ENCODE measurements around the gene FBXO5. TPM values are rescaled to one million over a fixed set of nuclear protein-coding genes. Genes with fewer than 3 reads are reported as not detected.
A peak's percentile ranks its signal among the peaks of the same experiment; 100 is the strongest.

The FBXO5 gene
- total RNA-seq, 1 experiment from 2014 or later = 47.4 TPM

DNA sequence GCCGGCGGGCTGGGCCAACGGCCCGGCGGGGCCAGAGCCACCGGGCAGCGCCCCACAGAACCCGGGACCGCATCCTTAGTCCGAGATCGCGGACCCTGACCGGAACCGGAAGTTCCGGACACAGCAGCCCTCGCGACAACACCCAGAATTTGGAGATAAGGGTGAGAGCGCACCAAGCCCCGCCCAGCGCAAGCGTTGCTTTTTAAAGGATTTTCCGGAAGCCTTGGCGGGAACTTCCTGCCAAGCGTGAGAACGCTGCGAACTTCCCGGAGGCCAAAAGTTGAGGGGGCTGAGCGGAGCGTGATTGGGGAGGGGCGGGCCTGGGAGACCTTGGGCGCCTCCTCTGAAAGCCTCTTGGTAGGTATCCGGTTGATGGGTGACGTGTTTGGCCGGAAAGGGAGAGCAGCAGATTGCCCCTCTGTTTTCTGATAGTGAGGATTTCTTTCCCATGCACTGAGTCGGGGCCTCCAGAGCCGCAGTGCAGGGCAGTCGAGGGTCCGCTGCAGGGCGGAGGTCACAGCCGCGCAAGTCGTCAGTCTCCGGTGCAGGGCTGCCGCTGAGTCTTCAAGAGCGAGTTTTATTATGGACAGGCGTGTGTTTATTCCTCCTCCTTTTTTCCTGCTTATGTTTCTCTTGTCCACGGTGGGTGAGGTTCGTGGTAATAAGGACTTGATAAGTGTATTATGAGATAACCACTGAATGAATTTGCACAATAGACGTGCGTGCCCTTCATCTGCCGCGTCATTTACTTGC lies 19.9 kb upstream of the FBXO5 start, which contains the start of gene MTRF1L (continued):
- TF ChIP-seq, protein P1, sequence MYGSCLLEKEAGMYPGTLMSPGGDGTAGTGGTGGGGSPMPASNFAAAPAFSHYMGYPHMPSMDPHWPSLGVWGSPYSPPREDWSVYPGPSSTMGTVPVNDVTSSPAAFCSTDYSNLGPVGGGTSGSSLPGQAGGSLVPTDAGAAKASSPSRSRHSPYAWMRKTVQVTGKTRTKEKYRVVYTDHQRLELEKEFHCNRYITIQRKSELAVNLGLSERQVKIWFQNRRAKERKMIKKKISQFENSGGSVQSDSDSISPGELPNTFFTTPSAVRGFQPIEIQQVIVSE (CRISPR knock-in tag; IDR thresholded peaks at IDR 0.05; ENCODE audit: borderline replicate concordance) = no peak
- TF ChIP-seq, protein P2, sequence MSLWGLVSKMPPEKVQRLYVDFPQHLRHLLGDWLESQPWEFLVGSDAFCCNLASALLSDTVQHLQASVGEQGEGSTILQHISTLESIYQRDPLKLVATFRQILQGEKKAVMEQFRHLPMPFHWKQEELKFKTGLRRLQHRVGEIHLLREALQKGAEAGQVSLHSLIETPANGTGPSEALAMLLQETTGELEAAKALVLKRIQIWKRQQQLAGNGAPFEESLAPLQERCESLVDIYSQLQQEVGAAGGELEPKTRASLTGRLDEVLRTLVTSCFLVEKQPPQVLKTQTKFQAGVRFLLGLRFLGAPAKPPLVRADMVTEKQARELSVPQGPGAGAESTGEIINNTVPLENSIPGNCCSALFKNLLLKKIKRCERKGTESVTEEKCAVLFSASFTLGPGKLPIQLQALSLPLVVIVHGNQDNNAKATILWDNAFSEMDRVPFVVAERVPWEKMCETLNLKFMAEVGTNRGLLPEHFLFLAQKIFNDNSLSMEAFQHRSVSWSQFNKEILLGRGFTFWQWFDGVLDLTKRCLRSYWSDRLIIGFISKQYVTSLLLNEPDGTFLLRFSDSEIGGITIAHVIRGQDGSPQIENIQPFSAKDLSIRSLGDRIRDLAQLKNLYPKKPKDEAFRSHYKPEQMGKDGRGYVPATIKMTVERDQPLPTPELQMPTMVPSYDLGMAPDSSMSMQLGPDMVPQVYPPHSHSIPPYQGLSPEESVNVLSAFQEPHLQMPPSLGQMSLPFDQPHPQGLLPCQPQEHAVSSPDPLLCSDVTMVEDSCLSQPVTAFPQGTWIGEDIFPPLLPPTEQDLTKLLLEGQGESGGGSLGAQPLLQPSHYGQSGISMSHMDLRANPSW (CRISPR knock-in tag; conservative IDR thresholded peaks at IDR 0.05; ENCODE audit: low read depth) = no peak
- TF ChIP-seq, protein P3, sequence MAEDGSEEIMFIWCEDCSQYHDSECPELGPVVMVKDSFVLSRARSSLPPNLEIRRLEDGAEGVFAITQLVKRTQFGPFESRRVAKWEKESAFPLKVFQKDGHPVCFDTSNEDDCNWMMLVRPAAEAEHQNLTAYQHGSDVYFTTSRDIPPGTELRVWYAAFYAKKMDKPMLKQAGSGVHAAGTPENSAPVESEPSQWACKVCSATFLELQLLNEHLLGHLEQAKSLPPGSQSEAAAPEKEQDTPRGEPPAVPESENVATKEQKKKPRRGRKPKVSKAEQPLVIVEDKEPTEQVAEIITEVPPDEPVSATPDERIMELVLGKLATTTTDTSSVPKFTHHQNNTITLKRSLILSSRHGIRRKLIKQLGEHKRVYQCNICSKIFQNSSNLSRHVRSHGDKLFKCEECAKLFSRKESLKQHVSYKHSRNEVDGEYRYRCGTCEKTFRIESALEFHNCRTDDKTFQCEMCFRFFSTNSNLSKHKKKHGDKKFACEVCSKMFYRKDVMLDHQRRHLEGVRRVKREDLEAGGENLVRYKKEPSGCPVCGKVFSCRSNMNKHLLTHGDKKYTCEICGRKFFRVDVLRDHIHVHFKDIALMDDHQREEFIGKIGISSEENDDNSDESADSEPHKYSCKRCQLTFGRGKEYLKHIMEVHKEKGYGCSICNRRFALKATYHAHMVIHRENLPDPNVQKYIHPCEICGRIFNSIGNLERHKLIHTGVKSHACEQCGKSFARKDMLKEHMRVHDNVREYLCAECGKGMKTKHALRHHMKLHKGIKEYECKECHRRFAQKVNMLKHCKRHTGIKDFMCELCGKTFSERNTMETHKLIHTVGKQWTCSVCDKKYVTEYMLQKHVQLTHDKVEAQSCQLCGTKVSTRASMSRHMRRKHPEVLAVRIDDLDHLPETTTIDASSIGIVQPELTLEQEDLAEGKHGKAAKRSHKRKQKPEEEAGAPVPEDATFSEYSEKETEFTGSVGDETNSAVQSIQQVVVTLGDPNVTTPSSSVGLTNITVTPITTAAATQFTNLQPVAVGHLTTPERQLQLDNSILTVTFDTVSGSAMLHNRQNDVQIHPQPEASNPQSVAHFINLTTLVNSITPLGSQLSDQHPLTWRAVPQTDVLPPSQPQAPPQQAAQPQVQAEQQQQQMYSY (CRISPR knock-in tag; IDR thresholded peaks at IDR 0.05) = no peak
- TF ChIP-seq, protein P4, sequence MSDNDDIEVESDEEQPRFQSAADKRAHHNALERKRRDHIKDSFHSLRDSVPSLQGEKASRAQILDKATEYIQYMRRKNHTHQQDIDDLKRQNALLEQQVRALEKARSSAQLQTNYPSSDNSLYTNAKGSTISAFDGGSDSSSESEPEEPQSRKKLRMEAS (CRISPR knock-in tag; IDR thresholded peaks at IDR 0.05) = peak; percentile 20; the same call in 1 of the 2 replicates
- TF ChIP-seq SOX15 (CRISPR knock-in tag; IDR thresholded peaks at IDR 0.05) (no peak), OVOL2 (CRISPR knock-in tag; IDR thresholded peaks at IDR 0.05; ENCODE audit: borderline replicate concordance) (no peak), GABPB1 (CRISPR knock-in tag; IDR thresholded peaks at IDR 0.05) (peak; percentile 45; the same call in 1 of the 2 replicates)
- TF ChIP-seq, protein P5, sequence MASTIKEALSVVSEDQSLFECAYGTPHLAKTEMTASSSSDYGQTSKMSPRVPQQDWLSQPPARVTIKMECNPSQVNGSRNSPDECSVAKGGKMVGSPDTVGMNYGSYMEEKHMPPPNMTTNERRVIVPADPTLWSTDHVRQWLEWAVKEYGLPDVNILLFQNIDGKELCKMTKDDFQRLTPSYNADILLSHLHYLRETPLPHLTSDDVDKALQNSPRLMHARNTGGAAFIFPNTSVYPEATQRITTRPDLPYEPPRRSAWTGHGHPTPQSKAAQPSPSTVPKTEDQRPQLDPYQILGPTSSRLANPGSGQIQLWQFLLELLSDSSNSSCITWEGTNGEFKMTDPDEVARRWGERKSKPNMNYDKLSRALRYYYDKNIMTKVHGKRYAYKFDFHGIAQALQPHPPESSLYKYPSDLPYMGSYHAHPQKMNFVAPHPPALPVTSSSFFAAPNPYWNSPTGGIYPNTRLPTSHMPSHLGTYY (CRISPR knock-in tag; IDR thresholded peaks at IDR 0.05) = no peak
- TF ChIP-seq, protein P6, sequence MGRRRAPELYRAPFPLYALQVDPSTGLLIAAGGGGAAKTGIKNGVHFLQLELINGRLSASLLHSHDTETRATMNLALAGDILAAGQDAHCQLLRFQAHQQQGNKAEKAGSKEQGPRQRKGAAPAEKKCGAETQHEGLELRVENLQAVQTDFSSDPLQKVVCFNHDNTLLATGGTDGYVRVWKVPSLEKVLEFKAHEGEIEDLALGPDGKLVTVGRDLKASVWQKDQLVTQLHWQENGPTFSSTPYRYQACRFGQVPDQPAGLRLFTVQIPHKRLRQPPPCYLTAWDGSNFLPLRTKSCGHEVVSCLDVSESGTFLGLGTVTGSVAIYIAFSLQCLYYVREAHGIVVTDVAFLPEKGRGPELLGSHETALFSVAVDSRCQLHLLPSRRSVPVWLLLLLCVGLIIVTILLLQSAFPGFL (CRISPR knock-in tag; IDR thresholded peaks at IDR 0.05; ENCODE audit: borderline replicate concordance) = no peak
- TF ChIP-seq, protein P7, sequence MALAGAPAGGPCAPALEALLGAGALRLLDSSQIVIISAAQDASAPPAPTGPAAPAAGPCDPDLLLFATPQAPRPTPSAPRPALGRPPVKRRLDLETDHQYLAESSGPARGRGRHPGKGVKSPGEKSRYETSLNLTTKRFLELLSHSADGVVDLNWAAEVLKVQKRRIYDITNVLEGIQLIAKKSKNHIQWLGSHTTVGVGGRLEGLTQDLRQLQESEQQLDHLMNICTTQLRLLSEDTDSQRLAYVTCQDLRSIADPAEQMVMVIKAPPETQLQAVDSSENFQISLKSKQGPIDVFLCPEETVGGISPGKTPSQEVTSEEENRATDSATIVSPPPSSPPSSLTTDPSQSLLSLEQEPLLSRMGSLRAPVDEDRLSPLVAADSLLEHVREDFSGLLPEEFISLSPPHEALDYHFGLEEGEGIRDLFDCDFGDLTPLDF (CRISPR knock-in tag; IDR thresholded peaks at IDR 0.05) = no peak

DNA sequence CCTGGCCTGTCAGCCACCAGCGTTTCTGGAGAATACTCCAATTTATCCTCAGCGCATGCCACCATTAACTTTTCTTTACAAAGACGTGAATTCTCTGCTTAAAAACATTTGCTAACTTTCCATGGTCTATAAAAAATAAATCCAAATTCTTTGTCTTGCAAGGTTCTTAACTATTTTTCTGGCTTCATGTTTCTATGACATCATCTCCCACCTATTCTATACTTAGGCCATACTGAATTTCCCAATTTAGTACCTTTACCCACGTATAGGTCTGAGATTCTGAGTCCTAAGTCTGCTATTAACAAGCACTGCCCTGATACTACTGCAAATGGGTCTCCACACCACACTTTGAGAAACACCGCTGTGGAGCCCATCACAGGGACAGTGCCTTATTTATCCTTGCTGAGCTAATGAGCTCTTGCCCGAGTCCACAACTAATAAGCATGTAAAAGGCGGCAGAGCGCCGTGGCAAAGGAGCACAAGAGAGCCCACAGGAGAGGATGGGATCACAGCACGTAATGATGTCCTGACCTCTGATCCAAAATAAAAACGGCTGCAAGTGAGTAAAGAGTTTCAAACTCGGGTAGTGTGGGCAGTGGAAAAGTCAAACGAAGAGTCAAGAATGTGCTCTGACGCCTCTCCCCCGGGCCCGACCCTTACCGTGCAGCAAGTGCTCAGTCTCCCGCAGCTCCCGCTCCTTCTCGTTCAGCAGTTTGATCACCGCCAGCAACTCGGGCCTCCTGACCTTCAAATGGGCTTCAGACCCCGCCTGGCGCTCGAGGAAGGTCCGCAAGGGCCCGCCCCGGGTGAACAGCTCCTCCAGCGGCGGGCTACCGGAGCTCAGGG lies 19.1 kb upstream of the FBXO5 start:
- H3K9me3 Mint-ChIP-seq = no peaks in the 10 kb centered on the region
- peaks cover 23% of the 10 kb centered on the region for H3K4me1 Mint-ChIP-seq
- DNase-seq (ENCODE audit: low spot score) = no peak
- H3K36me3 Mint-ChIP-seq = peaks cover 11% of the 10 kb centered on the region
- H3K27ac Mint-ChIP-seq = peak overlapping the region; percentile 69
- peak overlapping the region; percentile 96 for H3K4me3 Mint-ChIP-seq
- no peaks in the 10 kb centered on the region for H3K27me3 Mint-ChIP-seq (ENCODE audit: low read depth)
- ChIA-PET POLR2A (interaction anchor here (4.2 kb wide), 1 partner anchor 19 kb away, joined by 16 read pairs; the partner anchor contains the start of gene FBXO5), CTCF (interaction anchor here (0.7 kb wide), 1 partner anchor 407 kb away, joined by 3 read pairs; no protein-coding TSS in a partner anchor)
- peak; percentile 8 for ATAC-seq
- TF ChIP-seq, protein P8, sequence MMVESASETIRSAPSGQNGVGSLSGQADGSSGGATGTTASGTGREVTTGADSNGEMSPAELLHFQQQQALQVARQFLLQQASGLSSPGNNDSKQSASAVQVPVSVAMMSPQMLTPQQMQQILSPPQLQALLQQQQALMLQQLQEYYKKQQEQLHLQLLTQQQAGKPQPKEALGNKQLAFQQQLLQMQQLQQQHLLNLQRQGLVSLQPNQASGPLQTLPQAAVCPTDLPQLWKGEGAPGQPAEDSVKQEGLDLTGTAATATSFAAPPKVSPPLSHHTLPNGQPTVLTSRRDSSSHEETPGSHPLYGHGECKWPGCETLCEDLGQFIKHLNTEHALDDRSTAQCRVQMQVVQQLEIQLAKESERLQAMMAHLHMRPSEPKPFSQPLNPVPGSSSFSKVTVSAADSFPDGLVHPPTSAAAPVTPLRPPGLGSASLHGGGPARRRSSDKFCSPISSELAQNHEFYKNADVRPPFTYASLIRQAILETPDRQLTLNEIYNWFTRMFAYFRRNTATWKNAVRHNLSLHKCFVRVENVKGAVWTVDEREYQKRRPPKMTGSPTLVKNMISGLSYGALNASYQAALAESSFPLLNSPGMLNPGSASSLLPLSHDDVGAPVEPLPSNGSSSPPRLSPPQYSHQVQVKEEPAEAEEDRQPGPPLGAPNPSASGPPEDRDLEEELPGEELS (CRISPR knock-in tag; IDR thresholded peaks at IDR 0.05) = 0 out of 2 replicates have a peak, but pooled peaks have one; percentile 0
- TF ChIP-seq JAZF1 (CRISPR knock-in tag; IDR thresholded peaks at IDR 0.05) (no peak), ZNF219 (CRISPR knock-in tag; IDR thresholded peaks at IDR 0.05; ENCODE audit: borderline replicate concordance) (no peak)

Measured in WTC11 (cell line).